GM18520 (cell line): ENCODE data around the gene TECPR1.
"Not testable (repeated sequence)": the region's sequence is repeated elsewhere in the genome, so short reads cannot be mapped to it uniquely, and the experiment has no call there.

Experiments used
- ATAC-seq: cut with Tn5 transposase; IDR thresholded peaks from one replicate; pipeline ENCODE4 v1.9.1; 2021; ENCODE audit not compliant: unreplicated experiment

TECPR1 gene

DNA sequence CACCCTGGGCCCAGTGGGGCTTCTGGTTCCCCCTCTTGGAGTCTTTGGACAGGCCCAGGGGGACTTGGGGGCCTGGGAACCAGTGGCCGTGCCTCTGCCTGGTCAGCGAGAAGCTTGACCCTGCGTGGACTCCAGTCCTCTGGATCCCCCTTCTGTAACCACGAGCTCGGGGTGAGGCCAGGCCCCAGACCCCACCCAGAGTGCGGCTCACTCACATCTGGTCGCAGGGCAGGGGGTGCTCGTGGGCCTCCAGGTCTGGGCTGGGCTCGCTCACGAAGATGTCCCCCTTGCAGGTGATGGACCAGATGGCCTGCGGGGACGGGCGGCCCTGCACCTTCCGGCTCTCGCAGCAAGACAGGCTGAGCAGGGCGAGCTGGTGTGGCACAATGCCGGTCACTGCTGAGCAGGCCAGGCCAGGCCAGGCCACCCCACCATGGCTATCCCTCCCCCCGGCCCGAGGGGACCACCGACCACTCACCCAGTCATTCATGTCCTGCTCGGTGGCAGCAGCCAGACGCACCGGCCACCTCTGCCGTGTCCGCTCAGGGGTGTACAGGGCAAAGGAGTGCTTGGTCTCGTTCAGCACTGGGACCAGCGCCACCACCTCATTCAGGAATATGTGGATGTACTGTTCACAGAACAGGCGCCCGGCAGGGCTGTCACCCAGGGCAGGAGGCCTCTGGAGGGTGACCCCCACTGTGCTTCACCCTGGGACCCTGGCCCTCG lies 21.1 kb downstream of the TECPR1 start:
- ATAC-seq, result no peak

DNA sequence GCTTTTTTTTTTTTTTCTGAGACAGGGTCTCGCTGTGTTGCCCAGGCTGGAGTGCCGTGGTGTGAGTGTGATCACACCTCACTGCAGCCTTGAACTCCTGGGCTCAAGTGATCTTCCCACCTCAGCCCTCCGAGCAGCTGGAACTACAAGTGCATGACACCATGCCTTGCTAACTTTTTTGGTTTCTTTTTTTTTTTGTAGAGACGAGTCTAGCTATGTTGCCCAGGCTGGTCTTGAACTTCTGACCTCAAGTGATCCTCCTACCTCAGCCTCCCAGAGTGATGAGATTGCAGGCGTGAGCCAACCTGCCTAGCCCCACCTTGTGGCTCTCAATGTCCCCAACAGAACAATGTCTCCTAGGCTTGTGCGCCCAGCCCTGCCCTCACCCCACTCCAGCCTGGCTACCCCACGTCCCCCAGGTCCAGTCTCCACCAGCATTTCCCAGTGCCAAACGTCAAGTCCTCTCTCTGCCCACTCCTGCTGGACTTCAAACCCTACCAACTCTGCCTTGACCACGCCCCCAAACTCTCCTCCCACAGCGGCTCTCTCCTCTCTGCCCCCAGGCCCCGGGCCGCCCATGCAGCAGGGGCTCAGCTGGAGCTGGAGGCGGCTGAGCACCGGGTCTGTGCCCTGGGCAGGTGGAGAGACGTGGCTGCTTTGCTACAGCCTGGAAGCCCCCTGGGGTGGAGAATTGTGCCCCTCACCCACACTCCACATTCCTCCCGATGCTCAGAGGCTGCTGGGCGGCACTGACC lies 21.9 kb downstream of the TECPR1 start:
- ATAC-seq, result no peak

GRCh38 chr7:98229441-98229840 lies 22.6 kb downstream of the TECPR1 start:
- no peak for ATAC-seq

GRCh38 chr7:98228801-98229200 lies 23.2 kb downstream of the TECPR1 start:
- no peak for ATAC-seq

GRCh38 chr7:98227939-98228338 lies 24.1 kb downstream of the TECPR1 start:
- ATAC-seq, result no peak

- no peak for ATAC-seq
These were observed 26.0 kb downstream of the TECPR1 start for GRCh38 chr7:98225913-98226614.

DNA sequence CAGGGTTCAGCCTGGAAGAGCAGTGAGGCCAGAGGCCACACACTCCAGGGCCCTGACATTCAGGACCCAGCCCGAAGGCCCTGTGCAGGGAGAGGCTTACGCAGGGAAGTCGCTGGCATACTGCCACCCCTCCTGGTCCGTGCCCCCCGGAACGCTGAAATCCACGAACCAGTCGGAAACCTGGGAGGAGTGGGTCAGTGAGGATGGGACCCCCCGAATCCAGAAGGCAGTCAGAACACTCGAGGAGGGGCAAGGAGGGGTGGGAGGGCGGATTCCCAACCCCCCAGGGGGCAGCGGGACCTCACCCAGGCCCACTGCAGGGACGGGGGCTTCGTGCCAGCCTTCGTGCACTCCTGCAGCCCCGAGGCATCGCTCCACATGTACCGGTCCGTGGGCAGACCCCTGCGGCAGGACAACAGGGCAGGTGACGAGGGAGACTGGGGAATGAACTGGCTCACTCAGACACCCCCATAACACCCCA lies 27.3 kb downstream of the TECPR1 start:
- no peak for ATAC-seq

DNA sequence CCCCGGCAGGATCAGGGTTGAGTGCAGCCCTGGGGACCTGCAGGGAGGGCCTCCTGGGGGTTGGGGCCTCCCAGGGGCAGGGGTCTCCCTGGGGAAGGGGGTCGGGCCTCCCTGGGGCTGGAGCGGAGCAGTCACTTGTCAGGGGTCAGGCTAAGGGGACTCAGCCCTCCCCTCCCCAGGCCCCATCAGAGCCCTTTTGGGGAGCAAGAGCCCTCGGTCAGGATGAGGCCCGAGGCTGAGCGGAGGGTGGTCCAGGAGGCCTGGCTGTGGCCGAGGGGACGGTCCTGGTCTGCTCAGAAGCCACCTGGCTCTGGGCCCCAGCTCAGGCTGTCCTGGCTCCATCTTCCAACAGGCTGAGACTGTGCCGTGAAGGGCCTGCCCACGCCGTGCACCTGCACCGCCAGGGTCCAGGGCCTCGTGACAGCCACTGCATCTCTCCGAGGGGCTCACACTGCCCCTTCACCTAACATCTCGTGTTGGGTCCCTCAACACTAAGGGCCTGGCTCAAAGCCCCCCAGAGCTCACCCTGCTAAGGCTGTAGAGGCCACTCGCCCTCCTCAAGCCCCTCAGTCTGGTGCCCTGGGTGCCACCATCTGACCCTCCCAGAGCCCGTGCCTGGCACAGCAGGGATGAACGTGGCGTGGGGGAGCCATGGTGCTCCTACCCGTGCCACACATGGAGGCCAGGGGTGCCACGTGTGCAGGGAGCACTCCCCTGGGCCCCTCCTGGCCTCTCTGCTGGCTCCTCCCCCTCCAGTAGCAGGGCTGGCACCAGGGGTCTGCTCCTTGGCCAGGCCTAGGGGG lies 27.9 kb downstream of the TECPR1 start:
- no peak for ATAC-seq

- no peak for ATAC-seq
These were observed 28.6 kb downstream of the TECPR1 start for GRCh38 chr7:98223351-98223897.

- ATAC-seq, result no peak
These were observed 29.4 kb downstream of the TECPR1 start for GRCh38 chr7:98222533-98223195.

DNA sequence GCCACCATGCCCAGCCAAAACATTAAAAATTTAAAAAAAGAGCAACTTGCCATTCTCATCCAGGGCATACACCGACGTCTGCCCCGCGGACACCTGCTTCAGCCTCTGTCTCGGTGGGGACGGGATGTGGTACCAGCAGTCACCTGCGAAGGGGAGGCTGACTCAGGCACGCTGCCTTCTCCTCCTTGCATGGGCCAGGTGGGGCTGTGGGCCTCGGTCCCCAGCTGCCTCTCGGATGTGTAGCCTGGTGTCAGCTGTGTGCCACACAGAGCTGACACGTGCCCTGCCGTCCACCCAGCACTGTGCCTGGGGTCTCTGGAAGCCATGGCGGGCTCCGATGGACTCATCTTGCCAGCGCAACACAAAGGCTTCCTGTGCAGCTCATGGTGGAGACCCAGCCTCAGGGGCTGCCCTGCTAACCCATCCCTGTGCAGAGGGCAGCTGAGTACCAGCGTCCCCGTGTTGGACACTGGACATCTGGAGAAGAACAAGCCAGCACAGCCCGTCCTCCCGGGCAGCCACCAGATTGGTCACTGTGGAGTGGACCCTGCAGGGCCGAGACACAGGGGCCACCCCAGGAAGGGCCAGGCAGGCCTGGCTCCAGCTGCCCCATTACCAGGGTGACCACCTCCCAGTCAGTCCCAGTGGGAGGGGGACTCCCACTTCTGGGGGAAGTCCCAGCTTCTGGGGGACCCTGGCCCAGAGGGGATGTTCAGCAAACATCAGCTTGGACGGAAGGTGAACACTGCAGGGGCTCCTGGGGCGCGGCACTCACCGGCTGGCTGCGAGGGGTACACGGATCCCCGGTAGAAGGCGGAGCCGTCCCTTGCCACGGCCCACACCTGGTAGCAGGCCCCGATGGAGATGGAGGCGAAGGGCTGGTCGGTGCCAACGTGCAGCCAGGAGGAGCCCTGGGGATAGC lies 30.2 kb downstream of the TECPR1 start:
- no peak for ATAC-seq

- ATAC-seq, result not testable (repeated sequence)
These were observed 32.6 kb downstream of the TECPR1 start for GRCh38 chr7:98219382-98219781.

DNA sequence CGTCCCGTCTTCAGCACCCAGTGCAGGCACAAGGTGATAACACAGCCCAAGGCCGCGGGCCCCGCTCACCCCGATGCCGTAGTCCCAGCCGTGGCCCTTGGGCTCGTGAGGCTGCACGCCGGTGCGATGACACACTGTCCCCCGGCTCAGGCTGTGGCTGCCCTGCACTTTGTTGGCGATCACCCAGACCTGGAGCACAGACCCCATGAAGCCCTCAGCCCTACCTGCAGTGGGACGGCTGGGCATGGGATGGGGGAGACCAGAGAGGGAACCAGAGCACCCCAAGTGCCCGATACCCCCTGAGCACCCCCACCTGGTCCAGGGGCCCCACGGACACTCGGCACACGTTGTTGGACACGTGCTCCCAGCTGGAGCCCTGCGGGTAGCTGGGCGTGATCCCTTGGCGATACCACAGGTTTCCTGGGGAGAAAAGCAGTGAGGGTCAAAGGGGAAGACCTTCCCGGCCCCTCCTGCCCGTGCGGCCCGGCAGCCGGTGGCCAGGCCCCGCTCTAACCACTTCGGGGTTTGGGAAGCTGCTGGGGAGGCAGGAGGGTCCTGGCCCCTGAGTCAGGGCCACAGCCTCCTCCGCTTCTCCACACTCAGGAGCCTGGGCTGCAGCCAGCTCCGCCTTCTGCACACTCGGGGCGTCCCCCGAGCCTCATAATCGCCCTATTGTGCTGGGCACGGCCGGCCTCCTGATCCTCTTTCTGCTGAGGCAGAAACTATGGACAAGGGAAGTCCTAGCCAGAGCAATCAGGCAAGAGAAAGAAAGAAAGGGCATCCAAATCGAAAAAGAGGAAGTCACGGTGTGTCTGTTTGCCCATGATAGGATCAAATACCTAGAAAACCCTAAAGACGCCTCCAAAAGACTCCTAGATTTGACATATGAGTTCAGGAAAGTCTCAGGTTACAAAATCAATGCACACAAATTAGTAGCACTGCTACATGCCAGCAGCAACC lies 34.1 kb downstream of the TECPR1 start:
- no peak for ATAC-seq

GRCh38 chr7:98216941-98217622 lies 35.0 kb downstream of the TECPR1 start:
- no peak for ATAC-seq

GRCh38 chr7:98215561-98216495 lies 36.2 kb downstream of the TECPR1 start:
- ATAC-seq, result no peak

- no peak for ATAC-seq
These were observed 37.2 kb downstream of the TECPR1 start for GRCh38 chr7:98214811-98215321.
